Fibroblast of upper back skin (primary cell): Measurements from ENCODE around the gene SAFB2.
A peak's percentile ranks its signal among the peaks of the same experiment; 100 is the strongest.

ENCODE experiments used
- DNase-seq: peaks from one replicate; pipeline ENCODE4 v3.0.0-alpha.2; 2013

Gene SAFB2

GRCh38 chr19:5622465-5623396 lies at the start of gene SAFB2, which contains the start of gene SAFB:
Gene SAFB2 (minus strand): TSS chr19:5622776. CDS start chr19:5622715, 61 bp downstream.
Gene SAFB (plus strand): TSS chr19:5623083. CDS start chr19:5623206, 123 bp downstream.
- DNase-seq, result peak; percentile 99

GRCh38 chr19:5671600-5671999 lies 49.0 kb upstream of the SAFB2 start:
- no peak for DNase-seq

DNA sequence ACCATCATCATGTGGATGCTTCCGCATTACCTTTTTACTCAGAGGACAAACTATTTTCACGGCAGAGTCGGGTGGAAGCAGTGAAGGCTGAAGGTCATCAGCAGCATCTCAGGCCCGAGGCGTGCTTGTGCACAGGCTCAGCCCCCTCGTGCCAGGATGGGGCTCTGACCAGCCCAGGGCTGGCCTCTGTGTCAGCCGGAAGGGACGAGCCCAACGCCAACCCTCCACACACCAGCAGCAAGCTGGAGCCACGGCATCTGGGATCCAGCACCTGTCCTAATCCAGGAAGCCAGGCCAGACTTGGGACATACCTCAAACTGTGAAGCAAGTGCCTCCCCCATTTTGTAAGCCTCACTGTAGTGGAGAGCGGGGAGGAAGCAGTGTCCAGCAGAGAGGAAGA lies 46.6 kb upstream of the SAFB2 start:
- no peak for DNase-seq

DNA sequence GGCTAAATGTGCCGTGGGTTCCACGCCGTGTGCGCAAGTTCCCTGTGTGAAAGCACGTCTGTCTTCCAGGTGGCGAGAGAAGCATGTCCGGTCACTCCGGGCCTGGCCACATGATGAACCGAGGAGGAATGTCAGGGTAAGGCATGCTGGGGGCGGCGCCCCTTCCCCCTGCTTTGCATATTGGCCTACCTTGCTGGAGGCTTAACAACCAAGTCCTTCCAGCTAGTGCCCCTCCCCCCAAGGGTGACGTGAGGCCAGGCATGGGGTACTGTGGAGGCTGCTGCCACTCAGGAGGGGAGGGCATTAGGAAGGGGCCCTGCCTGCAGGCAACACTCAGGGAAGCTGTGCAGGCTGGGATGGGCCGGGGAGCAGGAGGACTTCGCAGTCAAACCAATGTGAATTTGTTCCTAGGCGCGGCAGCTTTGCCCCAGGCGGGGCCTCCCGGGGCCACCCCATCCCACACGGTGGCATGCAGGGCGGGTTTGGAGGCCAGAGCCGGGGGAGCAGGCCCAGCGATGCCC lies 45.2 kb upstream of the SAFB2 start:
- no peak for DNase-seq

DNA sequence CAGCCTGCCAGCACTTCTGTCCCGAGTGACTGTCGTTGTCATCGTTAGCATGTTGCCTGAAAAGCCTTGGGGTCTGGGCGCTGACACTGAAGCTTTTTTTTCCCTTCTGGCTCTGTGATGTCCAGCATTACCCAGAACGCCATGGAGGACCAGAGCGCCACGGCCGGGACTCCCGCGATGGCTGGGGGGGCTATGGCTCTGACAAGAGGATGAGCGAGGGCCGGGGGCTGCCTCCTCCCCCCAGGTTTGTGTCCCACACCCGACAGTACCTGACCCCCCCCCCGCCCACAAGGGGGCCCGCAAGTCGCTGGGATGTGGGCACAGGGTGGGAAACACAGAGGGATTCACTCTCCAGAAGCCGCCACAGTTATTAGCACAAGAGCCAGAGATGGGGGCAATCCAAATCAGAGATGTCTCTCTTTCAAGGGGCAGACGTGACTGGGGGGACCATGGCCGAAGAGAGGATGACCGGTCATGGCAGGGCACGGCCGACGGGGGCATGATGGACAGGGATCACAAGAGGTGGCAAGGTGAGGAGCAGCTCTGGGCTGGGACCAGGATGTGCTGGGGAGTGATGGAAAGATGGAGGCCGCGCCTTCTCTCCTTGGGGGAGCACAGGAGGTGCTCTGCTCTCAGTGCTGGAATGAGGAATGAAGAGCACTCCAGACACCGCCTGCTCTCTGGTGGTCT lies 44.5 kb upstream of the SAFB2 start:
- DNase-seq, result no peak

GRCh38 chr19:5665781-5666513 lies 43.4 kb upstream of the SAFB2 start:
- DNase-seq, result no peak

DNA sequence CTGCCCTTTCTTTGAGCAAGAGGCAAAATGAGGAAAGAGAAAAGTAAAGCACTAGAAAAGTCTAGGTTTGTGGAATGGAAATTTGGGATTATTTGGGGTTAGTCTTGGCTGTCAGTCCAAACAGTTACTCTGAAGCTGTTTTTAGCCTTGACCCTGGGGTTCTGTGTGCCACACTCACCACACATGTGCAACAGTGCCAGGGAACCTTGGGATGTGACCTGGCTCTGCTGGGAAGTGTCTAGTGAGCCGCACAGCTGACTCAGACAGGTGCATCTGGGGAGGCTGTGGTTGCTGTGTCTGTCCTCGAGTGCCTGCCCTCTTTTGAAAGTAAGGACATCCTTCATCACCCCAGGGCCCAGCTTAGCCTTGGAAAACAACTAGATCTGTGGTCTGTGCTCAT lies 41.9 kb upstream of the SAFB2 start:
- DNase-seq, result no peak

- DNase-seq, result no peak
Measured at GRCh38 chr19:5663904-5664303, 41.3 kb upstream of the SAFB2 start.

DNA sequence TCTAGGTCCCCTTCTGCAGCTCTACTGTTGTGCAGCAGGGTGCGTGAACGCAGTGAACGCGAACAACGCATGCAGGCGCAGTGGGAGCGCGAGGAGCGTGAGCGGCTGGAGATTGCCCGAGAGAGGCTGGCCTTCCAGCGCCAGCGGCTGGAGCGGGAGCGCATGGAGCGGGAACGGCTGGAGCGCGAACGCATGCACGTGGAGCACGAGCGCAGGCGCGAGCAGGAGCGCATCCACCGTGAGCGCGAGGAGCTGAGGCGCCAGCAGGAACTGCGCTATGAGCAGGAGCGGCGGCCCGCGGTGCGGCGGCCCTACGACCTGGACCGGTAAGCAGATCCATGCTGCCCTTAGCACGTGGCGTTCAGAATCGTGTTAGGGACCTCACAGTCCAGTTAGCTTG lies 38.9 kb upstream of the SAFB2 start:
- DNase-seq, result no peak

DNA sequence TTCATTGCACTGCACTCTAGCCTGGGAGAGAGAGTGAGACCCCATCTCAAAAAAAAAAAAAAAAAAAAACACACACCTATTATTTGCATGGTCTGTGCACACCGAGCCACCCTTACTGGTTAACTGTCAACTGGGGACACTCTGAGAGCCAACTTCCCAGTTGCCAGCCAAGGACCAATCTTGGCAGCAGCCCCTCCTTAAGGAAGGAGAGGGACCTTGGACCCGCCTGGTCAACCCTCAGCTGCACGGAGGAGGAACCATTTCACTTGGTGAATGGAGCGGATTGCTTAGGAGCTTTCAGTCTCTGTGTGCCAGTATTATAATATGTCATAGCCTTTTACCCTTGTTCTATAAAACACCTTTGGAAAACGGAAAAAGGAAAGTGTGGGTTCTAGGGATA lies 32.8 kb upstream of the SAFB2 start:
- DNase-seq, result no peak

DNA sequence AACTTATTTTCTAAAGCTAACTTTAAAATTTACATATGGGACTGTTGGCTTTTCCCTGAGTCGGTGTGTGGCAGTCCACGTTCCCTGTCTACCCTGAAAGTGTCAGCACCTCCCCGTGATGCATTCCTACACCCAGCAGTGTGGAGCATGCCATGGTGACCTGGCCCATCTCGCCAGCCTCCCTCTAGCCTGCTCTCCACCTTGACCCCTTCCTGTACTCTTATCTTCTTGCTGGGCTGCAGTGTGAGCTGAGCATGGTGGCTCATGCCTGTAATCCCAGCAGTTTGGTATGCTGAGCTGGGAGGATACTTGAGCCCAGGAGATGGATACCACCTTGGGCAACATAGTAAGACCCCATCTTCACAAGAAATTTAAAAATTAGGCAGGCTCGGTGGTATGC lies 32.4 kb upstream of the SAFB2 start:
- no peak for DNase-seq

DNA sequence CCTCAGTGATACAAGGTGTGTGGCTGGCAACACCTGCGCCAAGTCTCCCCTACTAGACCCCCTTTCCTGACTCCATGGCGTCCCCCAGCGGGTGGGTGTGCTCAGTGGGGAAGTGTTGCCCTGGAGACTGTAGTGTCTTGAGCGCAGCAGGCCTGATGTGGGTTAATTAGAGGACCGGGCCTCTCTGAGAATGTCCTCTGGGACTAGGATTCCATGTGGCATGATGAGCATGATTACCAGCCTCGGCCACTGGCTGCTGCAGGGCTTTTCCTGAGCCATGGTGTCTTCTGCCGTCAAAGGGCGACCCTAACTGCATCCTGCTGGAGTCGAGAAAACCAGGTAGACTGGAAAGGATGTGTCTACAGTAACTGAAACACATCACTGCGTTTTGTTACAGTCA lies 29.7 kb upstream of the SAFB2 start:
- DNase-seq, result no peak

DNA sequence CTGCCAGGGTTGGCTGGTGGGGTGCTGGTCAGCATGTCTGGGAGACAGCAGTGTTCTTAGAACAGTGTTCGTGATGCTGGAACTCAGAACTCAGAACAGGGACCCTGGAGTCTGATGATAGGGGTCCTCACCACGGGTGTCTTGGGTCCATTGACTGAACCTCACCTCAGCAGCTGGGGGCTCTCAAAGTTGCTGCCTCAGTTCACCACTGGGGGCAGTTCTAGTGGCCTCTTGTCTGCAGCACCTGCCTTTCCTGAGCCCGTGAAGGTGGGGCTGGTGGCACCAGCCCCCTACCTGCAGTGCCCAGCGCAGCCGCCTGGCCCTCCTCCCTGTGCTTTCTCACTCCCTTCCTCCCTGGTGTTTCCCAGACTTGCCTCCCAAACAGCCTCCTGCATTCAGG lies 28.8 kb upstream of the SAFB2 start:
- no peak for DNase-seq

GRCh38 chr19:5648464-5648863 lies 25.9 kb upstream of the SAFB2 start:
- DNase-seq, result no peak

- no peak for DNase-seq
Measured at GRCh38 chr19:5646703-5647102, 24.1 kb upstream of the SAFB2 start.

DNA sequence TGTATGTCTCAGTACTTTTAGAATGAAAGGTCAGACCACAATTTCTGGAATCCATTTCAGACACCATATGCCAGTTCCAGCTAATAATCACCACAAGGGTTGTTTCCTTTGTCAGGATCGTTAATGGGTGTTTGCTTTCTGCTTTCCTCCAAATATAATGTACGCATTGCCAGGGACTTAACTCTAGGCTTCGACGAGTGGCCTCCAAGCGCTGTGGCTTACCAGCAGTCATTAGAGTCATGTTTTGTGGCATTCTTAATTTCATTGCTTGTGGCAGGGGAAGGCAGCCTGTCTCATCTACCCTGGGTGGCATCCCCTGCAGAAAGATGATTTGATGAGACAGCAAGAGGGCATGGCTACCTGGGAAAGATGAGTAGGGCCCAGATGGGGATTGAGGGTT lies 22.8 kb upstream of the SAFB2 start:
- no peak for DNase-seq

DNA sequence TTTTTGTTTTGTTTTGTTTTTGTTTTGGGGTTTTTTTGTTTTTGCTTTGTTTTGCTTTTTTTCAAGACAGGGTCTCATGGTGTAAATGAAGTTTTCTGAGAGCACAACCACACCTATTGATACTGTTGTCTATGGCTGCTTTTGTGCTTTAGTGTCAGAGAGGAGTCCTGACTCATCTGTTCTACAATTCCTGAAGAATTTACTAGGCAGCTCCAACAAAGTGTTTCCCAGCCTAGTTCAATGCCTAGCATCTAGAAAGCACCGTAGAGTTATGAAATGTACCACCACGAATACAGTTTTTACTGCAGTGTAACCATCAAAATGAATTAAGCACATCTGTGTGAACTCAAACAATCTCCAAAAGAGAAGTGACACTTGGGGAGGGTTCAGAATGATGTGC lies 21.5 kb upstream of the SAFB2 start:
- DNase-seq, result no peak

DNA sequence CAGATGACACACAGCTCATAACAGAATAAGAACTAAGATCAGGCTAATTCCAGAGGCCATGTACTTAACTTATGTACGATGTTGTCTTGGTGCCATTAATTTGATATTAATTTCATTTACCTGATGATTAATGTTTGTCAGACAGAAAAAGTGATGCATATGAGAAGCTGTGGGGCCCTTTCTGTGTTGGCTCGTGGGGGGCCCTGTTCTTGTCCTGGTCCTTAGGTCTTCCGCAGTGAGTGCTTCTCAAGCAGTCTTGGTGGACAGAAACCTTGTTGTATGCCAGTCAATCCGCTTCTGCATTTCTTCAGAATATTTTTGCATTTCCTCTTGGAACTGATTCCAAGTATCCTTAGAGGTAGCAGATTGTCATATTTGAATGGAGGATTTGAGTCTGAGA lies 20.5 kb upstream of the SAFB2 start:
- DNase-seq, result no peak

- no peak for DNase-seq
Measured at GRCh38 chr19:5642204-5642603, 19.6 kb upstream of the SAFB2 start.

GRCh38 chr19:5641171-5641570 lies 18.6 kb upstream of the SAFB2 start:
- no peak for DNase-seq

- no peak for DNase-seq
Measured at GRCh38 chr19:5637971-5638370, 15.4 kb upstream of the SAFB2 start.

DNA sequence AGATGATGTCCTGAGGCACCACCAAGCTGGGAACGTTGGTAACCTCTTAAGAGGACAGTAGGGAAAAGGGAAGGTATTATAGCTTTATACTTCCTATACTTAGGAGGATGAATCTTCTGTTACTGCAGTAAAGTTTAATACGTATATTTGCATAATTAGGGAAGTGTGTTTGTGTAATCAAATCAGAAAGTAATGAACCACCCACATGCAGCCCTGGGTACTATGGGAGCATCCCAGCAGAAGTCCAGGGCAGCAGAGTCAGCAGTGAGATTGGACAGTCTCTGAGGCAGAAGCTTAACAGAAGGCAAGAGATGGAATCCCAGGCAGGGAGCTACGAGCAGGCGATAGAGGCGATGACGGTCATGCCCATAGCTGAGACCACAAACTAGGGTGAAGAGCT lies 12.9 kb upstream of the SAFB2 start:
- DNase-seq, result no peak

DNA sequence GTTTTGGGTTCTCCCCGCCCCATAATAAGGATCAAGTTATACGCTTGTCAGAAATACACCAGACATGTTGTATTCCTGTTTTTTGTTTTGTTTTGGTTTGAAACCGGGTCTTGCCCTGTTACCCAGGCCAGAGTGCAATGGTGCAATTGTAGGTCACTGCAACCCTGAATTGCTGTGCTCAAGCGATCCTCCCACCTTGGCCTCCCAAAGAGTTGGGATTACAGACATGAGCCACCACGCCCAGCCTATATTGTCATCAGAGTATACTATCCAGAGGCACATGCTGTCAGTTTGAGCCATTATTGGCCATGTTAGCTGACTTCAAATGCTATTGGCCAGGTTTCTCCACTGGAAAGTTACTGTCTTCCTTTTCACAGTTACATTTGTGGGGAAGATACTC lies 10.1 kb upstream of the SAFB2 start:
- DNase-seq, result no peak
